HG03520 (cell line): Measurements from ENCODE around the gene TREH.

ENCODE experiments used
- ATAC-seq: cut with Tn5 transposase; IDR thresholded peaks from one replicate; pipeline ENCODE4 v1.9.1; 2021; ENCODE audit warnings: mild to moderate bottlenecking, moderate library complexity; ENCODE audit not compliant: unreplicated experiment

The TREH gene

GRCh38 chr11:118651820-118652219 is 27.6 kb downstream of the TREH start:
- ATAC-seq, result no peak

- no peak for ATAC-seq
These were observed 29.1 kb downstream of the TREH start for GRCh38 chr11:118650366-118650765.

GRCh38 chr11:118649941-118650340 is 29.5 kb downstream of the TREH start:
- ATAC-seq, result no peak

- ATAC-seq, result no peak
These were observed 31.2 kb downstream of the TREH start for GRCh38 chr11:118648291-118648690.

GRCh38 chr11:118646393-118646792 is 33.1 kb downstream of the TREH start:
- ATAC-seq, result no peak

- ATAC-seq, result no peak
These were observed 34.3 kb downstream of the TREH start for GRCh38 chr11:118645066-118645715.

- no peak for ATAC-seq
These were observed 35.0 kb downstream of the TREH start for GRCh38 chr11:118644496-118644895.

GRCh38 chr11:118643995-118644345 is 35.5 kb downstream of the TREH start:
- ATAC-seq, result no peak

- ATAC-seq, result no peak
These were observed 36.1 kb downstream of the TREH start for GRCh38 chr11:118643142-118643994.

- ATAC-seq, result no peak
These were observed 37.9 kb downstream of the TREH start for GRCh38 chr11:118641397-118642019.

GRCh38 chr11:118640332-118641154 is 38.9 kb downstream of the TREH start:
- no peak for ATAC-seq

GRCh38 chr11:118639899-118640298 is 39.6 kb downstream of the TREH start:
- no peak for ATAC-seq

GRCh38 chr11:118638726-118639125 is 40.7 kb downstream of the TREH start:
- no peak for ATAC-seq

GRCh38 chr11:118636569-118637290 is 42.7 kb downstream of the TREH start:
- no peak for ATAC-seq

- no peak for ATAC-seq
These were observed 43.8 kb downstream of the TREH start for GRCh38 chr11:118635642-118636041.

- ATAC-seq, result no peak
These were observed 44.2 kb downstream of the TREH start for GRCh38 chr11:118635237-118635591.

GRCh38 chr11:118634431-118635236 is 44.8 kb downstream of the TREH start:
- no peak for ATAC-seq

GRCh38 chr11:118633979-118634378 is 45.5 kb downstream of the TREH start:
- ATAC-seq, result no peak

GRCh38 chr11:118633319-118633690 is 46.1 kb downstream of the TREH start:
- ATAC-seq, result no peak
